PC-3 (cell line): ENCODE measurements around the gene BAZ2A.

Source experiments
- CTCF ChIP-seq: fragments of 300-600 bp; sonication (generic); conservative IDR thresholded peaks from 2 replicates; pipeline ENCODE4 v1.5.1; 2017; ENCODE audit warnings: antibody characterized with exemption, low read depth, mild to moderate bottlenecking, low read length
- EZH2 ChIP-seq: fragments of 300-600 bp; sonication (generic); IDR thresholded peaks from one replicate; pipeline ENCODE4 v1.6.1; 2017; ENCODE audit warnings: antibody characterized with exemption, mild to moderate bottlenecking, low read length; ENCODE audit not compliant: unreplicated experiment
- EZH2phosphoT487 ChIP-seq: fragments of 300-600 bp; sonication (generic); IDR thresholded peaks from 2 replicates; pipeline ENCODE4 v1.6.1; 2018; ENCODE audit warnings: mild to moderate bottlenecking, antibody characterized with exemption, low read length, borderline replicate concordance

- TF ChIP-seq CTCF (peak; percentile 40; the same call in 1 of the 2 replicates), EZH2phosphoT487 (no peak), EZH2 (no peak)
Observed at GRCh38 chr12:56601503-56601902, 28.6 kb downstream of the BAZ2A start.
